HepG2 (cell line): Measurements from ENCODE around the gene TUBB3. TPM values are rescaled to one million over a fixed set of nuclear protein-coding genes. Genes with fewer than 3 reads are reported as not detected.

ENCODE experiments used
- AKAP8 ChIP-seq: sonication (generic); formaldehyde crosslinking; IDR thresholded peaks from 2 replicates; pipeline ENCODE4 v1.5.1; 2020; ENCODE audit warnings: mild to moderate bottlenecking, missing genetic modification reagents
- ETV6 ChIP-seq: sonication (generic); formaldehyde crosslinking; conservative IDR thresholded peaks from 2 replicates; pipeline ENCODE4 v1.4.0; 2020; ENCODE audit warnings: missing genetic modification reagents
- HHEX ChIP-seq: IDR thresholded peaks from 2 replicates; pipeline ENCODE4 v1.6.1; 2016; ENCODE audit warnings: control low read depth
- POLR2A ChIP-seq, 2 experiments: IDR thresholded peaks; 2 replicates each; pipeline ENCODE4 v1.6.1; 2011; ENCODE audit warnings: low read depth in 2 of 2, low read length in 2 of 2, mild to moderate bottlenecking in 1 of 2, moderate library complexity in 1 of 2; ENCODE audit not compliant: insufficient read depth in 1 of 2
- POLR2AphosphoS5 ChIP-seq: IDR thresholded peaks from 2 replicates; pipeline ENCODE4 v1.6.1; 2012; ENCODE audit warnings: low read depth, low read length
- RELA ChIP-seq: sonication (generic); formaldehyde crosslinking; IDR thresholded peaks from 2 replicates; pipeline ENCODE4 v1.4.0; 2020; ENCODE audit warnings: missing genetic modification reagents
- REPIN1 ChIP-seq: sonication (generic); formaldehyde crosslinking; IDR thresholded peaks from 2 replicates; pipeline ENCODE4 v1.8.0; 2022; ENCODE audit warnings: missing genetic modification reagents, low read depth, mild to moderate bottlenecking, borderline replicate concordance
- ZNF605 ChIP-seq: sonication (generic); formaldehyde crosslinking; IDR thresholded peaks from 2 replicates; pipeline ENCODE4 v1.8.0; 2022; ENCODE audit warnings: mild to moderate bottlenecking, missing genetic modification reagents
- ZNF660 ChIP-seq: sonication (generic); formaldehyde crosslinking; IDR thresholded peaks from 2 replicates; pipeline ENCODE4 v1.5.1; 2020; ENCODE audit warnings: mild to moderate bottlenecking, low read depth, missing genetic modification reagents, borderline replicate concordance
- polyA plus RNA-seq, 8 experiments: library from polyadenylated mRNA; depleted of rRNA in 3 of 8; stranded (reverse) in 7 of 8; unstranded in 1 of 8; fragments of >200 nt; fragmentation: Illumina TruSeq in 4 of 8; extraction: Trizol in 4 of 8; gene quantifications; 2 replicates each; pipeline versions ENCODE4 v1.2.1 to v1.2.3, GENCODE V29; 2011 to 2016; ENCODE audit warnings: low read depth in 4 of 8, missing spikeins in 1 of 8, mixed read lengths in 1 of 8; ENCODE audit not compliant: insufficient read depth in 1 of 8
- total RNA-seq, 5 experiments: library from RNA; depleted of rRNA; stranded (reverse); fragments of >200 nt; fragmentation: Illumina TruSeq; extraction: Trizol; gene quantifications; 2 replicates each; pipeline ENCODE4 v1.2.3, GENCODE V29; 2016; ENCODE audit warnings: low read depth in 1 of 5
- TF ChIP-seq, protein P1 (sequence below): sonication (generic); formaldehyde crosslinking; IDR thresholded peaks from 2 replicates; pipeline ENCODE4 v1.5.0; 2020; ENCODE audit warnings: missing genetic modification reagents, mild to moderate bottlenecking, borderline replicate concordance
- TF ChIP-seq, protein P2 (sequence below): IDR thresholded peaks from 2 replicates; pipeline ENCODE4 v1.6.1; 2016; ENCODE audit warnings: low read depth, control low read depth
- TF ChIP-seq, protein P3 (sequence below): sonication (generic); formaldehyde crosslinking; IDR thresholded peaks from 2 replicates; pipeline ENCODE4 v1.4.0; 2020; ENCODE audit warnings: mild to moderate bottlenecking, missing genetic modification reagents
- TF ChIP-seq, protein P4 (sequence below): sonication (generic); formaldehyde crosslinking; IDR thresholded peaks from 2 replicates; pipeline ENCODE4 v1.5.1; 2020; ENCODE audit warnings: mild to moderate bottlenecking, missing genetic modification reagents, borderline replicate concordance
- TF ChIP-seq, protein P5 (sequence below): sonication (generic); formaldehyde crosslinking; IDR thresholded peaks from 2 replicates; pipeline ENCODE4 v1.9.0; 2021; ENCODE audit warnings: mild to moderate bottlenecking, missing genetic modification reagents

TUBB3 gene
- total and polyA plus RNA-seq, 2 of the 13 experiments (the other 11 are each of a cell fraction or from before 2014, with no cell fraction given) = 110 to 185 TPM

GRCh38 chr16:89922884-89923639 is at the start of gene TUBB3 (continued):
- TF ChIP-seq, protein P1, sequence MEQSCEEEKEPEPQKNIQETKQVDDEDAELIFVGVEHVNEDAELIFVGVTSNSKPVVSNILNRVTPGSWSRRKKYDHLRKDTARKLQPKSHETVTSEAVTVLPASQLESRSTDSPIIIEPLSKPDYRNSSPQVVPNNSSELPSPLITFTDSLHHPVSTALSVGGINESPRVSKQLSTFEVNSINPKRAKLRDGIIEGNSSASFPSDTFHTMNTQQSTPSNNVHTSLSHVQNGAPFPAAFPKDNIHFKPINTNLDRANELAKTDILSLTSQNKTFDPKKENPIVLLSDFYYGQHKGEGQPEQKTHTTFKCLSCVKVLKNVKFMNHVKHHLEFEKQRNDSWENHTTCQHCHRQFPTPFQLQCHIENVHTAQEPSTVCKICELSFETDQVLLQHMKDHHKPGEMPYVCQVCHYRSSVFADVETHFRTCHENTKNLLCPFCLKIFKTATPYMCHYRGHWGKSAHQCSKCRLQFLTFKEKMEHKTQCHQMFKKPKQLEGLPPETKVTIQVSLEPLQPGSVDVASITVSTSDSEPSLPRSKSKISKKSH (CRISPR knock-in tag) = no peak; the same call in 1 of the 2 replicates
- TF ChIP-seq REPIN1 (no peak), HHEX (CRISPR knock-in tag) (0 out of 2 replicates have a peak, but pooled peaks have one; percentile 4), RELA (CRISPR knock-in tag) (peak; percentile 26; the same call in 1 of the 2 replicates), ZNF605 (no peak; the same call in 1 of the 2 replicates), POLR2AphosphoS5 (peak; percentile 89), POLR2A (IDR thresholded peaks at IDR 0.05; ENCODE audit: insufficient read depth in 1 of 2, low read depth in 2 of 2, low read length in 2 of 2) (peak in 1 of 2 experiments; percentile 90; a peak in 2 of 4 replicates), ZNF660 (CRISPR knock-in tag) (no peak), ETV6 (peak; percentile 74; the same call in 1 of the 2 replicates), AKAP8 (CRISPR knock-in tag) (peak; percentile 69; the same call in 1 of the 2 replicates)
- TF ChIP-seq, protein P2, sequence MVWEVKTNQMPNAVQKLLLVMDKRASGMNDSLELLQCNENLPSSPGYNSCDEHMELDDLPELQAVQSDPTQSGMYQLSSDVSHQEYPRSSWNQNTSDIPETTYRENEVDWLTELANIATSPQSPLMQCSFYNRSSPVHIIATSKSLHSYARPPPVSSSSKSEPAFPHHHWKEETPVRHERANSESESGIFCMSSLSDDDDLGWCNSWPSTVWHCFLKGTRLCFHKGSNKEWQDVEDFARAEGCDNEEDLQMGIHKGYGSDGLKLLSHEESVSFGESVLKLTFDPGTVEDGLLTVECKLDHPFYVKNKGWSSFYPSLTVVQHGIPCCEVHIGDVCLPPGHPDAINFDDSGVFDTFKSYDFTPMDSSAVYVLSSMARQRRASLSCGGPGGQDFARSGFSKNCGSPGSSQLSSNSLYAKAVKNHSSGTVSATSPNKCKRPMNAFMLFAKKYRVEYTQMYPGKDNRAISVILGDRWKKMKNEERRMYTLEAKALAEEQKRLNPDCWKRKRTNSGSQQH (CRISPR knock-in tag) = no peak
- TF ChIP-seq, protein P3, sequence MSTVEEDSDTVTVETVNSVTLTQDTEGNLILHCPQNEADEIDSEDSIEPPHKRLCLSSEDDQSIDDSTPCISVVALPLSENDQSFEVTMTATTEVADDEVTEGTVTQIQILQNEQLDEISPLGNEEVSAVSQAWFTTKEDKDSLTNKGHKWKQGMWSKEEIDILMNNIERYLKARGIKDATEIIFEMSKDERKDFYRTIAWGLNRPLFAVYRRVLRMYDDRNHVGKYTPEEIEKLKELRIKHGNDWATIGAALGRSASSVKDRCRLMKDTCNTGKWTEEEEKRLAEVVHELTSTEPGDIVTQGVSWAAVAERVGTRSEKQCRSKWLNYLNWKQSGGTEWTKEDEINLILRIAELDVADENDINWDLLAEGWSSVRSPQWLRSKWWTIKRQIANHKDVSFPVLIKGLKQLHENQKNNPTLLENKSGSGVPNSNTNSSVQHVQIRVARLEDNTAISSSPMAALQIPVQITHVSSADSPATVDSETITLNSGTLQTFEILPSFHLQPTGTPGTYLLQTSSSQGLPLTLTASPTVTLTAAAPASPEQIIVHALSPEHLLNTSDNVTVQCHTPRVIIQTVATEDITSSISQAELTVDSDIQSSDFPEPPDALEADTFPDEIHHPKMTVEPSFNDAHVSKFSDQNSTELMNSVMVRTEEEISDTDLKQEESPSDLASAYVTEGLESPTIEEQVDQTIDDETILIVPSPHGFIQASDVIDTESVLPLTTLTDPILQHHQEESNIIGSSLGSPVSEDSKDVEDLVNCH (CRISPR knock-in tag) = no peak
- TF ChIP-seq, protein P4, sequence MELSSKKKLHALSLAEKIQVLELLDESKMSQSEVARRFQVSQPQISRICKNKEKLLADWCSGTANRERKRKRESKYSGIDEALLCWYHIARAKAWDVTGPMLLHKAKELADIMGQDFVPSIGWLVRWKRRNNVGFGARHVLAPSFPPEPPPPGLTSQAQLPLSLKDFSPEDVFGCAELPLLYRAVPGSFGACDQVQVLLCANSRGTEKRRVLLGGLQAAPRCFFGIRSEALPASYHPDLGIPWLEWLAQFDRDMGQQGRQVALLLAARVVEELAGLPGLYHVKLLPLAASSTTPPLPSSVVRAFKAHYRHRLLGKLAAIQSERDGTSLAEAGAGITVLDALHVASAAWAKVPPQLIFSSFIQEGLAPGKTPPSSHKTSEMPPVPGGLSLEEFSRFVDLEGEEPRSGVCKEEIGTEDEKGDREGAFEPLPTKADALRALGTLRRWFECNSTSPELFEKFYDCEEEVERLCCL (CRISPR knock-in tag) = no peak
- TF ChIP-seq, protein P5, sequence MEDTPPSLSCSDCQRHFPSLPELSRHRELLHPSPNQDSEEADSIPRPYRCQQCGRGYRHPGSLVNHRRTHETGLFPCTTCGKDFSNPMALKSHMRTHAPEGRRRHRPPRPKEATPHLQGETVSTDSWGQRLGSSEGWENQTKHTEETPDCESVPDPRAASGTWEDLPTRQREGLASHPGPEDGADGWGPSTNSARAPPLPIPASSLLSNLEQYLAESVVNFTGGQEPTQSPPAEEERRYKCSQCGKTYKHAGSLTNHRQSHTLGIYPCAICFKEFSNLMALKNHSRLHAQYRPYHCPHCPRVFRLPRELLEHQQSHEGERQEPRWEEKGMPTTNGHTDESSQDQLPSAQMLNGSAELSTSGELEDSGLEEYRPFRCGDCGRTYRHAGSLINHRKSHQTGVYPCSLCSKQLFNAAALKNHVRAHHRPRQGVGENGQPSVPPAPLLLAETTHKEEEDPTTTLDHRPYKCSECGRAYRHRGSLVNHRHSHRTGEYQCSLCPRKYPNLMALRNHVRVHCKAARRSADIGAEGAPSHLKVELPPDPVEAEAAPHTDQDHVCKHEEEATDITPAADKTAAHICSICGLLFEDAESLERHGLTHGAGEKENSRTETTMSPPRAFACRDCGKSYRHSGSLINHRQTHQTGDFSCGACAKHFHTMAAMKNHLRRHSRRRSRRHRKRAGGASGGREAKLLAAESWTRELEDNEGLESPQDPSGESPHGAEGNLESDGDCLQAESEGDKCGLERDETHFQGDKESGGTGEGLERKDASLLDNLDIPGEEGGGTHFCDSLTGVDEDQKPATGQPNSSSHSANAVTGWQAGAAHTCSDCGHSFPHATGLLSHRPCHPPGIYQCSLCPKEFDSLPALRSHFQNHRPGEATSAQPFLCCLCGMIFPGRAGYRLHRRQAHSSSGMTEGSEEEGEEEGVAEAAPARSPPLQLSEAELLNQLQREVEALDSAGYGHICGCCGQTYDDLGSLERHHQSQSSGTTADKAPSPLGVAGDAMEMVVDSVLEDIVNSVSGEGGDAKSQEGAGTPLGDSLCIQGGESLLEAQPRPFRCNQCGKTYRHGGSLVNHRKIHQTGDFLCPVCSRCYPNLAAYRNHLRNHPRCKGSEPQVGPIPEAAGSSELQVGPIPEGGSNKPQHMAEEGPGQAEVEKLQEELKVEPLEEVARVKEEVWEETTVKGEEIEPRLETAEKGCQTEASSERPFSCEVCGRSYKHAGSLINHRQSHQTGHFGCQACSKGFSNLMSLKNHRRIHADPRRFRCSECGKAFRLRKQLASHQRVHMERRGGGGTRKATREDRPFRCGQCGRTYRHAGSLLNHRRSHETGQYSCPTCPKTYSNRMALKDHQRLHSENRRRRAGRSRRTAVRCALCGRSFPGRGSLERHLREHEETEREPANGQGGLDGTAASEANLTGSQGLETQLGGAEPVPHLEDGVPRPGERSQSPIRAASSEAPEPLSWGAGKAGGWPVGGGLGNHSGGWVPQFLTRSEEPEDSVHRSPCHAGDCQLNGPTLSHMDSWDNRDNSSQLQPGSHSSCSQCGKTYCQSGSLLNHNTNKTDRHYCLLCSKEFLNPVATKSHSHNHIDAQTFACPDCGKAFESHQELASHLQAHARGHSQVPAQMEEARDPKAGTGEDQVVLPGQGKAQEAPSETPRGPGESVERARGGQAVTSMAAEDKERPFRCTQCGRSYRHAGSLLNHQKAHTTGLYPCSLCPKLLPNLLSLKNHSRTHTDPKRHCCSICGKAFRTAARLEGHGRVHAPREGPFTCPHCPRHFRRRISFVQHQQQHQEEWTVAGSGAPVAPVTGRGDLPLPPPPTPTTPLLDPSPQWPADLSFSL = no peak
